ENCODE results near the gene NELFB. TPM values are rescaled to one million over a fixed set of nuclear protein-coding genes. Genes with fewer than 3 reads are reported as not detected.
A peak's percentile ranks its signal among the peaks of the same experiment; 100 is the strongest.

Gene NELFB
- total and polyA plus RNA-seq, 2 donors (not counting 1 experiment from before 2014, with no cell fraction given) = 53.7 to 55.8 TPM

DNA sequence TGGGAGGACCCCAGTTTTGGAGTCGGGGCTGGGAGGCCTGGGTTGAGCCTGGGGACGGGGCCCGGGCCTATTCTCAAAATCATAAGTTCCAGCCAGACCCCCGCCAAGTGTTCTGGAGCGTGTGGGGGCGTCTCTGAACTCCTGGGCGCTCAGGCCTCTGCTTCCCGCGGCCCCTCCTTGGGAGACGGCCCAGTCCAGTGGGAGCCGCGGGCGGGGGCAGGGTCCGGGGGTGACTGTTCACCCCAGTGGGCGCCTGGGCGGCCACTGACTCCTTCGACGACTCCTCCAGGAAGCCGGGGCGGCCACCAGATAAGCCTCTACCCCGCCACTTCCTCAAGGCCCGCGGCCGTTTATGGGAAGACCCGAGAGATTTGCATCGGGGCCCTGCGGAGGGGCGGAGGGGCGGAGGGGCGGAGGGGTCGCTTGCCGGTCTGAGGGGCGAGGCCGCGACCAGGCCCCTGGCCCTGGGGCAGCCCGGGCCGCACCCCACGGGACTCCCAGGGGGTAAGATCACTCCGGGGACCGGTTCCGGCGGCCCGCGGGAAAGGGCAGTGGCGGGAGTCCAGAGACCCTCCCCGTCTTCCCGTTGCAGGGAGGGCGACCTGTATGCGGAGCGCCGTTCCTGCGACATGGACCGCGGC, 23.1 kb downstream of the NELFB start:
- H3K4me1 Mint-ChIP-seq = peaks cover 49% of the 10 kb centered on the region
- TF ChIP-seq, protein P1, sequence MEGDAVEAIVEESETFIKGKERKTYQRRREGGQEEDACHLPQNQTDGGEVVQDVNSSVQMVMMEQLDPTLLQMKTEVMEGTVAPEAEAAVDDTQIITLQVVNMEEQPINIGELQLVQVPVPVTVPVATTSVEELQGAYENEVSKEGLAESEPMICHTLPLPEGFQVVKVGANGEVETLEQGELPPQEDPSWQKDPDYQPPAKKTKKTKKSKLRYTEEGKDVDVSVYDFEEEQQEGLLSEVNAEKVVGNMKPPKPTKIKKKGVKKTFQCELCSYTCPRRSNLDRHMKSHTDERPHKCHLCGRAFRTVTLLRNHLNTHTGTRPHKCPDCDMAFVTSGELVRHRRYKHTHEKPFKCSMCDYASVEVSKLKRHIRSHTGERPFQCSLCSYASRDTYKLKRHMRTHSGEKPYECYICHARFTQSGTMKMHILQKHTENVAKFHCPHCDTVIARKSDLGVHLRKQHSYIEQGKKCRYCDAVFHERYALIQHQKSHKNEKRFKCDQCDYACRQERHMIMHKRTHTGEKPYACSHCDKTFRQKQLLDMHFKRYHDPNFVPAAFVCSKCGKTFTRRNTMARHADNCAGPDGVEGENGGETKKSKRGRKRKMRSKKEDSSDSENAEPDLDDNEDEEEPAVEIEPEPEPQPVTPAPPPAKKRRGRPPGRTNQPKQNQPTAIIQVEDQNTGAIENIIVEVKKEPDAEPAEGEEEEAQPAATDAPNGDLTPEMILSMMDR (IDR thresholded peaks at IDR 0.05) = no peak
- no peak for TF ChIP-seq EZH2 (IDR thresholded peaks at IDR 0.05; ENCODE audit: borderline replicate concordance, insufficient read depth, low read depth, low read length, poor library complexity, severe bottlenecking)
- DNase-seq (peak; percentile 58), ATAC-seq (ENCODE audit: low read depth) (peak; percentile 8)
- peaks cover 36 to 64% of the 10 kb centered on the region in 2 donors for H3K4me1 ChIP-seq (ENCODE audit: control insufficient read depth in 2 of 2, insufficient read depth in 2 of 2, low read length in 2 of 2)
- H3K27ac ChIP-seq (ENCODE audit: low read length in 2 of 2) = peak overlapping the region; percentile 76 to 79
- H3K4me3 Mint-ChIP-seq = peak overlapping the region; percentile 90
- peak overlapping the region; percentile 11 to 88 (median 82) for H3K4me3 ChIP-seq (ENCODE audit: control extremely low read depth in 1 of 5, extremely low read depth in 1 of 5, insufficient read depth in 1 of 5, low read depth in 2 of 5, low read length in 4 of 5)
- CTCF ChIA-PET = interaction anchor here (1.0 to 1.9 kb wide), 2 partner anchors 9 to 24 kb away, joined by 3 to 7 read pairs; no protein-coding TSS in a partner anchor
- no peaks in the 10 kb centered on the region for H3K9me3 Mint-ChIP-seq (ENCODE audit: insufficient read depth)
- intact Hi-C loops (cut with micrococcal nuclease) = no loop called here
- H3K36me3 ChIP-seq (replicated peaks in 1 of 2; ENCODE audit: control extremely low read depth in 1 of 2, control insufficient read depth in 1 of 2, extremely low read depth in 1 of 2, insufficient read depth in 2 of 2, low read length in 1 of 2) = peaks cover 0 to 9% of the 10 kb centered on the region in 2 experiments
- peak overlapping the region; percentile 65 for H2AFZ ChIP-seq (ENCODE audit: insufficient read depth, low read depth, low read length, poor library complexity, severe bottlenecking)
- peak overlapping the region; percentile 100 for H3K4me2 ChIP-seq (replicated peaks; ENCODE audit: low read depth, low read length, poor library complexity, severe bottlenecking)
- POLR2A ChIA-PET = interaction anchor here (0.8 to 1.5 kb wide), 5 partner anchors 10 to 89 kb away, joined by 3 to 4 read pairs (median 3); partner anchors contain the start of genes ANAPC2, SSNA1 and TUBB4B
- peaks cover 25% of the 10 kb centered on the region for H4K20me1 ChIP-seq (ENCODE audit: control insufficient read depth, insufficient read depth, low read length, poor library complexity, severe bottlenecking)
- H3K9ac ChIP-seq (ENCODE audit: low read length) = peak overlapping the region; percentile 83
- peaks cover 28% of the 10 kb centered on the region for H3K79me2 ChIP-seq (ENCODE audit: control insufficient read depth, insufficient read depth, low read length)
- H3K27me3 ChIP-seq (replicated peaks in 1 of 4; ENCODE audit: control extremely low read depth in 1 of 4, control insufficient read depth in 3 of 4, insufficient read depth in 4 of 4, low read length in 3 of 4) = no peaks in the 10 kb centered on the region
- 17% methylated on average over 50 of the region's 54 CpGs for WGBS (ENCODE audit: insufficient coverage)
- H3K9me3 ChIP-seq (ENCODE audit: control extremely low read depth in 1 of 3, control insufficient read depth in 2 of 3, insufficient read depth in 1 of 3, low read length in 2 of 3) = no peaks in the 10 kb centered on the region
- peak overlapping the region; percentile 93 for H3K27ac Mint-ChIP-seq
- H3K27me3 Mint-ChIP-seq = no peaks in the 10 kb centered on the region

All from B cell (primary cell).